A204.1 (cell line): Measurements from ENCODE around the gene TRAPPC11.

ENCODE experiments used
- FAIRE-seq: peaks from 2 replicates; lab custom pipeline; 2012; peaks lifted over from hg19 to GRCh38; lab: Jason Lieb, UNC

Gene TRAPPC11

DNA sequence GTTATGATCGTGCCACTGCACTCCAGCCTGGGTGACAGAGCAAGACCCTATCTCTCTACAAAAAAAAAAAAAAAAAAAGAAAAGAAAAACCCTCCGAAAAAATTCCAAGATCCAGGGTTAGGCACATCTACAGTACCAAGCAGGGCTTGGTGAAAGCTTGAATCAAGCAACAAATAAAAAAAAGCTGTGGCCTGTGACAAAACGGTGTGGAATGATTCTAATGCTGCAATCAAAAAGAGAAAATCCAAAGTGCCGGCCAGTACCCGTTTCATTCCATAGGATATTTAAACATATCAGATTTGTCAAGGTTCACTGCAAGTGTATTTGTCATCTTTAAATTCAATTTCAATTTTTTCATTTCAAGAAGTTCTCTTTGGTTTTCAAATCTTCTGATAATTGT is 20.7 kb upstream of the TRAPPC11 start:
- no peak for FAIRE-seq

DNA sequence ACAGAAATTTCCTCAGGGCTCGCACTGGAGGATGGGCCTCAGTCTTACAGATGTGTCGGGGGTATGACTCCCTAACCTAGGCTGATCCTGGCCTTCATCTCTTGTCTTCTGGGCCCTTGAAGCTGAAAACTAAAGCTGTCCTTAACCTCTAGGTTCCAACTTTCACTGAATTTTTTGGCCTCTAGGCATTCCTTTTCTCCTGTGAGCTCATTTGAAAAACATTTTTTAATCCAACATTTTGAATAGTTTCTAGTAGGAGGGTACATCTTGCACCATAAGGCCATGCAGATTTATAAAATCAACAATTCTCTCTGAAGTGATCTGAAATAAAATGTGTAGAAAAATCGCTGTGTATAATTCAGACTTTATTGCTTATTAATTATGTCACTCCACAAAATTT is 19.8 kb upstream of the TRAPPC11 start:
- FAIRE-seq: peak; percentile 80

DNA sequence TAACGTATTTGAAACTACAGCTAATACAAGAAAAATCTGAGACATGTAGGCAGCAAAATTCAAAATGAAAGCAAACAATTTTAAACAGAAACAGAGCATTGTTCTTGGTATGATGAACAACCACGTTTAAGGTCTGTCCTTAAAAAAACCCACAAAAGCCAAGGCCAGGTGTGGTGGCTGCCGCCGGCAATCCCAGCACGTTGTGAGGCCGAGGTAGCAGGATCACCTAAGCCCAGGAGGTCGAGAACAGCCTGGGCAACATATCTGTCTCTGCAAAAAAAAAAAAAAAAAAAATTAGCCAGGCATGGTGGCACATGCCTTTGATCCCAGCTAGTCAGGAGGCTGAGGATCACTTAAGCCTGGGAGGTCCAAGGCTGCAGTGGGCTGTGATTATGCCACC is 13.8 kb upstream of the TRAPPC11 start:
- FAIRE-seq: no peak

DNA sequence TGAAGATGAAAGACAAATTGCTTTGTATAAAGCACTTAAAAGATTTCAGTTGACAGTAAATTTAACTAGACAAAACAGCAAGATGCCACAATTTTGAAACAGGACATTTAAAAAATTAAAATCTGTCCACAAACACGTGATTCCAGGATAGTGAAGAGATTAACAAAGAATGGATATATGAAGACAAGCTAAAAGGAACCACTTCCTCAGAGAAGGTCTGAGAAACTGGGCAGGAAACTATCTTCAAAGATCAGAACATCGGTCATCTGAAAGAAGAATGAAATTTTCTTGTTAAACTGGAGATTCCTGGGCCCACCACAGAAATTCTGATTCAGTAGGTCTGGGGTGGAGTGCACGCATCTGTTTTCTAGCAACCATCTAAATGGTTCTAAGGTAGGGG is 1.5 kb upstream of the TRAPPC11 start:
- FAIRE-seq: no peak

DNA sequence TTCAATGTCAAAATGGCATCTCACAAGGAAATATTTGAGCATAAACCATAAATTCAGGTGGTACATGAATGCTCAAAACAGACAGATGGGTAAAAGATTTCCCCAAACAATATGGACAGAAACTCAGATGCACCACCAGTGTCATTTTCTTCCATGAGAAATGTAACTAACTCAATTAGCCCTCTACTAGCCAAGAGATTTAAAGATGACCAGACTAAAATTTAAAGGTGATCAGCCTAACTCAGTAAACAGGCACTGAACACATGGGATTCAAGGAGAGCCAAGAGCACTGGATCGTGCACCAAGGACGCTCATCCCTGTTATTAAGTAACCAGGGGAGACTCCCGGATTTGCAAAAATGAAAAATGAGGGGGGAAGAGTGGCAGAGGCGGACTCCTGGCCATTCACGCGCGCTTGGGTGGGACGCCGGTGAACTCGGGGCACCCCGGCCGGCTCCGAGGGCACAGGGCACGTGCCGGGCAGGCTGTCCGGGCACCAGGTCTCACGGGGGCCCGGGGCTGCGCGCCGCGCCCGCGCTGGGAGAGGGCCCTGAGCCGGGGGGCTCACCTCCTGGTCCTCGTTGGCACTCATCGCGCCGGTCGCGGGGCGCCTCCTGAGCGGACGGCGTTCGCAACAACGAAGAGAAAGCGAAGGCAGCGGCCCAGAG is 598 bp upstream of the TRAPPC11 start:
- no peak for FAIRE-seq

DNA sequence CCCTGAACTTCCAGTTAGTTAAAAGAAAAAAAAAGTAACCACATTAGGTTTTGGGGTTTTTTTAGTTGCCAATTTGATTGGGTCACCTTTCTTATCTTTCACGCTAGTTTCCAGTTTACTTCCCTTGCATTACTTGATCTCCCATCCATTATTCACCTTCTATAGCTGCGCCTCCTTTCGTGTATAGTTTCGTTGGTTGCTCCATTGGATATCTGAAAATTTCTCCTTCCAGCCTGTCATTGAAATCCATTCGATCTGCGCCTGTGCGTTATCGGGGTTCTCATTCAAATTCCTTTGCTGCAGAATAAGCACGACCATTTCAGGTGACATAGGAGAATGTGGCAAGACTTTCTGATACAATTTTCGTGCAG is 764 bp downstream of the TRAPPC11 start:
- FAIRE-seq: no peak

DNA sequence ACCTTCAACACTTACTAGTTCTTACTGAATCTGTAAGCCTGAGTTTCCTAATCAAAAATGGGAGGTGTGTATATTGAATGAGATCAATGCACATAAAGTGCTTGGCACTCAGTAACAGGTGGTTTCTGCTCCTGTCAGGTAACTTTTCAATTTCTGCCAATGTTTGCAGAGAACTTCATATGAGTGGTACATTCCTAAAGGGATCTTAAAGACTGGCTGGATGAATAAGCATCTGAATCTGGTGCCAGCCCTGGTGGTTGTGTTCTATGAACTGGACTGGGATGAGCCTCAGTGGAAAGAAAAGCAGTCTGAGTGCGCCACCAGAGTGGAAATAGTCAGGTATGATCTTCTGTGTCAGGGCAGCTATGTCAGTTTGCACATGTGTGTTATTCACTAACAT is 7.0 kb downstream of the TRAPPC11 start:
- FAIRE-seq: no peak

DNA sequence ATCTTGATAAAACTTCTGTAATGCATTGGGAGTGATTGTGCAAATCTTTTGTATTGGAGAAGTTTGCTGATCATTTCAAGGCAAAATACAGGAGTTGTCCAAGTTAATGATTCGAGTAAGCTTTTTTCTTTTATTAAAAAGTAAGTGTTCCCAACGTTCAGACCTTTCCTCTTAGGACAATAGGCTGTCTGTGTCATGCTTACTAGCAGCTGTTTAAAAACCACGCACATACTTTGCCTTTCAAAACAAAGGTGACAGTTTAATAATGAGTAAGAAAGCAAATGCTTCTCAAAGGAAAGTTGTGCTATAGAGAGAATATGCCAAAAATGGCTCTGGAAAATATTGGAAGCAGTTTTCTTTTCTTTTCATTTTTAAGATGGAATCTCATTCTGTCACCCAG is 11.2 kb downstream of the TRAPPC11 start:
- FAIRE-seq: no peak

DNA sequence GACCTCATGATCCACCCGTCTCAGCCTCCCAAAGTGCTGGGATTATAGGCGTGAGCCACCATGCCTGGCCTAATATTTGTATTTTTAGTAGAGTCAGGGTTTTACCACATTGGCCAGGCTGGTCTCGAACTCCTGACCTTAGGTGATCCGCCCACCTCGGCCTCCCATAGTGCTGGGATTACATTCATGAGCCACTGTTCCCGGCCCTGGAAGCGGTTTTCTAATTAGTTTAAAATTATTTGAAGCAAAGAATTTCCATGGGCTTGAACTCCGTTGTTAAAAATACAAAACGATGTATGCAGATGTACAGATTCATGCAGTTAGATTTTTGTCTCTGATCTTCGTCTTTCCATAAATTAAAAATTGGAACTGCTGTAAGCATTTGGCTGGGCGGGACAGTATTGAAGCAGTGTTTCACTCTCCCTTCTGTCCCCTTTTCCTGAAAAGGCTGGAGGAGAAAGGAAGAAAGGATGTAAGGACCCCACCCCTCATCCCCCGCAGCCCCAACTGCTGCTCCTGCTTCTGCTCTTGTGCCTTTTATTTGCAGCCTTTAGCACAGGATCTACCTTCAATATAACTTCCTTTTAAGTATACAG is 12.0 kb downstream of the TRAPPC11 start:
- no peak for FAIRE-seq

DNA sequence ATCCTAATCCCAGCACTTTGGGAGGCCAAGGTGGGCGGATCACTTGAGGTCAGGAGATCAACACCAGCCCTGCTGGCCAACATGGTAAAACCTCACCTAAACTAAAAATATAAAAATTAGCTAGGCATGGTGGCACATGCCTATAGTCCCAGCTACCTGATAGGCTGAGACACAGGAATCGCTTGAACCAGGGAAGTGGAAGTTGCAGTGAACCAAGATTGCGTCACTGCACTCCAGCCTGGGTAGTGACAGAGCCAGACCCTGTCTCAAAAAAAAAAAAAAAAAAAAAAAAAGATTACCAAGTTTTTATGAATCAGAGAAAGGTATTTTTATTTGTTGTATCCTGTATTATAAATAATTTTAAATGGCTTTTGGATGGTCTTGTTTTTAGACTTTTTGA is 15.1 kb downstream of the TRAPPC11 start:
- FAIRE-seq: no peak

DNA sequence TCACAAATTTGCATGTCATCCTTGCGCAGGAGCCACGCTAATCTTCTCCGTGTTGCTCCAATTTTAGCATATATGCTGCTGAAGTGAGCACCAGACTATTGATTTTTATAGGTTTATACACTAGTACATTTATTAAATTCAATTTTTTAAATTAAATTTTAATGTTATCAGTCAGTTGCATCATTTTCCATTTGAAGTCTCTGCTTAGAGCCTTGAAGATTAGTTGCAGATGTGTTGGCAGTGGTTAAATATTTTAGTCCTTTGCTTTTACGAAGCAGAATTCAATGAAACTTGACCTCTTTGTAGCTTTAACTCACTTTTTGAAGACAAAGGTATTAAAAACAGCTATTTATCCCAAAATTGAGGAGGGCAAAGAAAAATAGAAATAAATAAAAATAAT is 16.5 kb downstream of the TRAPPC11 start:
- no peak for FAIRE-seq

DNA sequence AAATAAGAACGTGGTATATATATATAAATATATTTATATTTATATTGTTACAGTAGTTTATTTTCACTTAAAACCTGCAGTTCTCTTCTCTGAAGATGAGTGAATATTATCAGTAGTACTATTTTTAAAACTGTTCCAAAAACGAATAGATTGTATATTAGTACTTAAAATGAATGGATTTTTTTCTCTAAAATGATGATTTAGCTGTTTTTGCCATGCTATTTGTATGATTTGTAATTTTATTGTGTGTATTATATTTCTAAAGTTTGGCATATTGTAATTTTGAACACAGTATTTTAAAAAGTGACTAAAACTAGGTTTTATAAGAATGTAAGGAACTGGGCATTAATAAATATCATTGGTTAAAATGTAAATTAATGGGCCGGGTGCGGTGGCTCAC is 22.0 kb downstream of the TRAPPC11 start:
- FAIRE-seq: no peak

DNA sequence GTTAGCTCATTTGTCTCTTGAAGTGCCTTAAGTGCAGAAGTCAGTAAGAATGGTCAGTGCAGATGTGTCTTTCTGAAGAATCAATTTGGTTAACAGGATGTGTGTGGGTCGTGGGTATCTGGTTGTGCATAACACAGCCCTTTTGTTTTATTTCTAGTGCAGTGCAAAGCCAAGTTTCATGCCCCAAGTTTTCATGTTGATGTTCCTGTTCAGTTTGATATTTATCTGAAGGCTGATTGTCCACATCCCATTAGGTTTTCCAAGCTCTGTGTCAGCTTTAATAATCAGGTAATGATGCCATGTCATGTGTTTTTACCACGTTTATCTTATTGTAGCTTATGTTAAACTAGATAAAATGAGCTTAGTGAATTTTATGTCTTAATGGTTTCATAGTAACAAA is 27.4 kb downstream of the TRAPPC11 start:
- no peak for FAIRE-seq

DNA sequence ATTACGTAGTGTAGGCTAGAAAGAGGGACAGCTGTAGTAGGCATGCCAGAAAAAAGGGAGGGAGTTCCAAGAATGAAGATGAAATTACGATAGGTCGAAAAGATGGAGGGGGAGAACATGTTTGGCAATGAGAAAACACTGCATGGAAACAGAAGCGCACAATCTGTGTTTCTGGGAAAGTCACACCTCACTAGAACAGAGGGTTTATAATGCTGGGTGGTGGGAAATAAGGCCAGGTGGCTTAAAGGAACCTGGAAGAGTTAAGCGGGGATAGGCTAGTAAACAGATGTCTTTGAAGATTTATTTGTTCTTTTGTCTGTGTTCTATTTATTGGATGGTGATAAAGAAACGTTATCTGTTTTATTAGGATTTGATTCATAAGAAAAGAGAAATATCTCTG is 29.1 kb downstream of the TRAPPC11 start:
- no peak for FAIRE-seq

DNA sequence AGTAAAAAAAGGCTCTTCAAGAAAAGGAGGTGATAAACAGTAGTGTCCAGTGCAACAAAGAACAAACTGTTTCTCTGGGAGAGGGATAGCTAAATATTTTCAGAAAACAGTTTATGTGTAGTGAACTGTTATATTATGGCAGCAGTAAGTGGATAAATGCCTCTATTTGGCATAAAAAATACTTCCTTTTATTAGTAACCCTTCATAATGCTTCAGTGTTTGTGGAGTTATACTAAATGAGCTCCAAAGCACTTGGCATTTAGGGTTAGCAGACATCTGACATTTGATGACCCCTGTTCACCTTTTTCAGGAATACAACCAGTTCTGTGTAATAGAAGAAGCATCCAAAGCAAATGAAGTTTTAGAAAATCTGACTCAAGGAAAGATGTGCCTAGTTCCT is 31.9 kb downstream of the TRAPPC11 start:
- FAIRE-seq: no peak

DNA sequence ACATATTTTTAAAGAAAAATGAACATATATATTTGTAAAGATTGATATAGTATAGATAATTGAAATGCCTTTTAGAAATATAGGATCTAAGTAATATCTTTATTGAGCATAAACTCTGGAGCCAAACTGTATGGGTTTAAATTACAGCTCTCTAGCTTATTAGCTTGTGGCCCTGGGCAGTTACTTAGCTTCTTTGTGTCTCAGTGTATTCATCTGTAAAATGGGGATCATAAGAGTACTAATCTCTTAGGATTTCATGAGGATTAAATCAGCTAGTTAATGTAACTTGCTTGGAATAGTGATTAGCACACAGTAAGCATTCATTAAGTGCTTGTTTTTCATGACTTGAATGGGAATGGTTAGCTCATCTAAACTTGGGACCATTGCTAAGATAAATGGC is 32.8 kb downstream of the TRAPPC11 start:
- no peak for FAIRE-seq

DNA sequence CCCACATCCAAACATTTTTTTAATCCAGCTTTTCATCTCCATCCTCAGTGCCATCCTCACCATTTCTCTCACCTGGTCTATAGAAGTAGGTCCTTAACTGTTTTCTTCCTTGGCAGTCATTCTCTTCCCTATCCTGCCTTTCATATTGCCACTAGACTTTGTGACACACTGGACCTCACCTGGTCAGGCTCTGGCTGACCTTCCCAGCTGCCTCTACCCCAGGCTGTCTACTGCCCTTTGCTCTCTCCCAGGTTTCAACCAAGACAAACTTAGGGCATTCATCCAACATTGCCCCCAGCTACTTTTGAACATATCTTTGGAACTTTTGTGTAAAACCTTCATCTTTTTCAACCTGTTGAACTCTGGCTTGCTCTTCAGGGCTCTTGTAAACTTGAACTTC is 39.8 kb downstream of the TRAPPC11 start:
- FAIRE-seq: no peak

DNA sequence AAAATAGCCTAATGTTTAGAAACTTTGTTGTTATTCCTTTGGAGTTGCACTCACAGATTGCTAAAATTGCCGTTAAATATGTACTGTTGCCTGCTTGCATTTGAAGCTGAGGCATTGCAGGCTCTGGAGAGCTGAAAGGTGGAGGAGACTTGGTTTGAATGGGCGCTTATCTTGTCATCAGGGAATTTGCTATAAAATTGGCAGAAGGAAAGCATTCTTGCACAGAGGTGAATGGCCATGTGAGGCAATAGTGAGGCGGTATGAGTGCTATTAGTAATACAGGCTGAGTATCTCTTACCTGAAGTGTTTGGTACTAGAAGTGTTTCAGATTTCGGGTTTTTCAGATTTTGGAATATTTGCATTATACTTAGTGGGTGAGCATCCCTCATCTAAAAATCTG is 41.3 kb downstream of the TRAPPC11 start:
- FAIRE-seq: no peak

DNA sequence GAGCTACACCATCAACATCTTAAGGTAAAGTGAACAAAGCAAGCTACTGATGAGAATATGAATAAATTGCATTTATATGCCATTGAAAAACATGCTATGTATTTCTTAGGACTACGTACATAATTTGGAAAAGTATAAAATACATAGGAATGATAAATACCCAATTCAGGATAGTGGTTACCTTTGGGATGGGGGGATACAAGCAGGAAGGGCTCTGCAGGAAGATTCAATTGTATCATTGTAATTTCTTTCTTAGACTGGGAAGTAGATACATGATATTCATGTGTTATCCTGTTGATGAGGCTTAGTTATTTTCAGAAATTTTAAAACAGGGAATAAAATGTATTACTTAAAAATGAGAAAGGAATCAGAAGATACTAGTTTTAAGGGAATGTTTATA is 43.4 kb downstream of the TRAPPC11 start:
- FAIRE-seq: no peak

DNA sequence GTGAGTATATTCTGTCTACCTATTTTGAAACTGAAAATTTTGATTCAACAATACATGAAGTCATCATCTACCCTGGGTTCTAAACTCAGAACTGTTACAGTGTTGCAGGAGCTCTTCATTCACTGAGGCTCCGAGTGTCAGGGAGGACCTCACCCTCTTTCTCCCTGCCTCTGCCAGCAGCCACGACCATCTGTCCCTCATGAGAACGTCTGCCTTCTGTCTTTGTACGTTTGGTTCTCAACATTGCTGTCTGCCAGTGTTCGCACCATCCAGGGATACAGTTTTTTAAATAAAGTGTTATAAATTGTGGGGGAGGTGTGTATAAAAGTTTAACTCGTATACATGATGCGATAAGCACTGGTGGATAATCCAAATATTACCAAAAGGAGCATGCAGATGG is 55.5 kb downstream of the TRAPPC11 start:
- no peak for FAIRE-seq

DNA sequence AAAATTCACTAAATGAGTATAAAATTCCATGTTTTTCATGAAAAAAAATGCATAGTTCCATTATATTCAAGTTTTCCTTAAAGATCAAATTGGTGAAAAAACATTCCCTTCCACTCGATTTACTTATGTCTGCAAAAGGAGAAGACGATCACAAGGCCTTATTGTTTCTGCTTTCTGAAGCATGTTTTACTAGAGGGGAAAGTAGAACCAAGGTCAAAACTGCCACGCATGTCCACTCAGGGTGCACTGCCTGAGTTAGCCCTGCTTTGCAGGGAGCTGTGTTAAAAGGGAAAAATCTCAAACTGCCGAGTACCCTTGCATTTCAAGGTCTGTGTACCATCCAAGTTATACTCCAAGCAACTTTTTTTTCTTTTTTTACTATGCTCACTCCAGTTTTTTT is 57.2 kb downstream of the TRAPPC11 start:
- FAIRE-seq: no peak

DNA sequence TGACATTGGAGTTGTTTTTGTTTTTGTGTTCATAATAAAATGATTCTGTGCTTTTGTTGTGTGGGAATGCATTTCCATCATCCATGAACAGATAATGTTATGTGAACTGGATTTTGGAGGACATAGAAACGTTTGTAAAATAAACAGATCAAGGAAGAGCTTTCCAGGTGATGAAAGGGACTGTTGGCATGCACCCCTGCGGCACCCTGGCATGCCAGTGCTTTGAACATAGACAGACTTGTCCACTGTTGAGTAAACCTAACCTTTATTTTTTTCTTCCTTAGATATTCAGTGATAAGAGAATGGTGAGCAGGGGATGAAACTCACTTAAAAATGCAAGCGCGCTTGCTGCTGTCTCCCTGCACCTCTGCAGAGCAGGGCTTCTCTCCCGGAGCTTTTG is 59.8 kb downstream of the TRAPPC11 start:
- no peak for FAIRE-seq

DNA sequence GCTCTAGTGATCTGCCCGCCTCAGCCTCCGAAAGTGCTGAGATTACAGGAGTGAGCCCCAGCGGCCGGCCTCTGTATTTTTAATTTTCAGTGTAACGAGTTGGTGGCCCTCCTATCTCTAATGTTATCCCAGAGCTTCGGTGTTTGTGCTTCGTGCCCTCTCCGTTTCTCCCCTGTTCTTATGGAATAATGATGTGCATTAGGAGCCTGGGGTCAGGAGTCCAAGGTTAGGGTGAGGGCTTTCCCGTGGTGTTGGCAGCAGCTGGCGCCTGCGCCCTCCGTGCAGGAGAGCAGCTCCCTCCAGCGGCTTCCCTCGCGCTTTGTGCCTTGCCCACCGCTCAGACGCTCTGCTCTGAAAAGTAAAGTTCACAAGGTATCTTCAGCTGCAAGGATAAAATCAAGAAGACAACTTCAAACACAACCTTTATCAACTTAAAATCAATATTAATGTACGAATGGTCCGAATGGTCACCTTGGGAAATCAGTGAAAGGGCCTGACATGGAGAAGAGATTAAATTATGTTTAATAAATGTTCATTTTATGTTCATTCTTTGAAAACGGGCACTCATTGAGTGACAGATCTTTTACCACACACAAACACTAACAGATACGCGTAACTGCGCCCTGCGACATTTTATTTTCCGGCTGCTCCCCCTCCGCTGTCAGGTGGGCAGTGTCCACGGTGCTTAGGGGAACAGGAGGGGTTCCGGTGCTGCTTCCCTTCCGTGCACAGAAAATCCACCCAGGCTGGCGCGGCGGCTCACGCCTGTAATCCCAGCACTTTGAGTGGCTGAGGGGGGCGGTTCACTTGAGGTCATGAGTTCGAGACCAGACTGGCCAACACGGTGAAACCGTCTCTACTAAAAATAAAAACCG is 62.4 kb downstream of the TRAPPC11 start:
- no peak for FAIRE-seq
